Measurements from ENCODE around the gene PDCD1LG2.

Gene PDCD1LG2

GRCh38 chr9:5582835-5583195 lies 72.5 kb downstream of the PDCD1LG2 start:
- TF ChIP-seq GATA2 (IDR thresholded peaks at IDR 0.05; ENCODE audit: low read depth, low read length), result no peak
- TF ChIP-seq GATA3 (IDR thresholded peaks at IDR 0.05; ENCODE audit: low read depth, low read length), result no peak

DNA sequence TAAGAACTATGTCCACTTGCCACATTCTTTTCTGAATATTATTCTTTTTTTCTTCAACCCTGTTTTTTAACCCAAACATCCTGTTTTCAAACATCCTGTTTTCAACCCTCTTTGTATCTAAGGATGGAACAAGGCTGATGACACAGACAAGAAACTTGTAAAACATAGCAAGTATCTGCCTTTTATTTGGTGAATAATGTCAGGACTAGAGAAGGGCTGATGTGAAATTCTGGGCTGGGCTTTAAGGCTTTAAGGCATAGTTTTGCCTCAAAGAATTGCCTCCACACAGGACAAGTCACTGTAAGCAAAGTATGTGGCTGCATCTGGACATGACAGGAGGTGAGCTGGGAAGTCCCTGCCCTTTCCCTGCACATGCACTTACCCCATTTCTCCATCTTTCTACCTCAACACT lies 76.1 kb downstream of the PDCD1LG2 start:
- TF ChIP-seq GATA3 (IDR thresholded peaks at IDR 0.05; ENCODE audit: low read depth, low read length), result no peak
- no peak for TF ChIP-seq GATA2 (IDR thresholded peaks at IDR 0.05; ENCODE audit: low read depth, low read length)

- no peak for TF ChIP-seq GATA3 (IDR thresholded peaks at IDR 0.05; ENCODE audit: low read depth, low read length)
- no peak for TF ChIP-seq GATA2 (IDR thresholded peaks at IDR 0.05; ENCODE audit: low read depth, low read length)
These were observed 76.7 kb downstream of the PDCD1LG2 start for GRCh38 chr9:5587024-5587423.

DNA sequence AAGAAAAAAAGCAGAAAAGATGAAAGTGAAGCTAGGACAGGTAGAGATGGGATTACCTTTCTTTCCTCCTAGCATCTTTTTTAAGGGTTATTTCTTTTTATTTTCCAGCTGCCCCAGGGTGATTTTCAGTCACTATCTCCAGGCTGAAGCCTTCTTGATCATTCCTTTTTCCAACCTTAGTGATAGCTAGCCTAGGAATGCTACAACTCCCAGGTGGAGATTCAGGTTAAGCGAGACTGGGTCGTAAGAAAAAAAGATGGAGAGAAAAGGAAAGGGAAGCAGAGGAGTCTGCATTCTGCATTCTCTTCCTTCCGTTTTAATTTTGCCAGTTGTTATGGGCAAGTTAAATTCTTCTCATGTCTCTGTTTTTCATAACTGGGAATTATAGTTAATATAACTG lies 81.9 kb downstream of the PDCD1LG2 start:
- TF ChIP-seq GATA2 (IDR thresholded peaks at IDR 0.05; ENCODE audit: low read depth, low read length), result no peak
- TF ChIP-seq GATA3 (IDR thresholded peaks at IDR 0.05; ENCODE audit: low read depth, low read length), result no peak

DNA sequence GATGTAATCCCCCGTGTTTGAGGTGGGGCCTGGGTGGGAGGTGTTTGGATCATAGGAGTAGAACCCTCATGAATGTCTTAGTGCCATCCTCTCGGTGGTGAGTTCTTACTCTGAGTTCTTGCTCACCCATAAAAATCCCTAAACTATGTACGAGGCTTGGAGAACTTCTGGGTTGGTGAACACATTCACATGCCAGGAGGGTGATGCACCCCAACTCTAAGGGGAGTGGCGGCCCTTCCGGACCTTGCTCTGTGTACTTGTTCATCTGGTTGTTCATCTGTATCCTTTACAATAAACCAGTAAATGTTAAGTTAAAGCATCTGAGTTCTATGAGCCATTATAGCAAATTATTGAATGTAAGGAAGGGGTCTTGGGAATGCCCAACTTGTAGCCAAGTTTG lies 82.6 kb downstream of the PDCD1LG2 start:
- TF ChIP-seq GATA3 (IDR thresholded peaks at IDR 0.05; ENCODE audit: low read depth, low read length), result no peak
- TF ChIP-seq GATA2 (IDR thresholded peaks at IDR 0.05; ENCODE audit: low read depth, low read length), result no peak

DNA sequence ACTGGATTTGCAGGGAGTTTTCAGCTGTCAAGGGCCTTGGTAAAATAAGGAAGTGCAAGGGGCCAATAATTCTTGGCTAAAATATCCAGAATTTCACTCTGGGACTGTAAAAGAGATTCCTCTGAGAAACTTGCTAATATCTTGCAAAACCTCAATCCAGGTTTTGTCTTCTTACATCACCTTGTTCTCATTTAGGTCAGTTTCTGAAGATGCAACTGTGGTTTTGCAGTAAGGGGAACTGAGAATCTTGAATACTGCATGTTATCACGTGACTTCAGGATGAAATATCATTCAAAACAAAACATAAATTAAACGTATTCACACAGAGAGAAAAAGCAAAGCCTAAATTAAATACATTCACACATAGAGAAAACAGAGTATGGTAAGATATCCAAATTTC lies 83.6 kb downstream of the PDCD1LG2 start:
- no peak for TF ChIP-seq GATA3 (IDR thresholded peaks at IDR 0.05; ENCODE audit: low read depth, low read length)
- TF ChIP-seq GATA2 (IDR thresholded peaks at IDR 0.05; ENCODE audit: low read depth, low read length), result no peak

GRCh38 chr9:5596173-5596572 lies 85.8 kb downstream of the PDCD1LG2 start:
- TF ChIP-seq GATA2 (IDR thresholded peaks at IDR 0.05; ENCODE audit: low read depth, low read length), result no peak

DNA sequence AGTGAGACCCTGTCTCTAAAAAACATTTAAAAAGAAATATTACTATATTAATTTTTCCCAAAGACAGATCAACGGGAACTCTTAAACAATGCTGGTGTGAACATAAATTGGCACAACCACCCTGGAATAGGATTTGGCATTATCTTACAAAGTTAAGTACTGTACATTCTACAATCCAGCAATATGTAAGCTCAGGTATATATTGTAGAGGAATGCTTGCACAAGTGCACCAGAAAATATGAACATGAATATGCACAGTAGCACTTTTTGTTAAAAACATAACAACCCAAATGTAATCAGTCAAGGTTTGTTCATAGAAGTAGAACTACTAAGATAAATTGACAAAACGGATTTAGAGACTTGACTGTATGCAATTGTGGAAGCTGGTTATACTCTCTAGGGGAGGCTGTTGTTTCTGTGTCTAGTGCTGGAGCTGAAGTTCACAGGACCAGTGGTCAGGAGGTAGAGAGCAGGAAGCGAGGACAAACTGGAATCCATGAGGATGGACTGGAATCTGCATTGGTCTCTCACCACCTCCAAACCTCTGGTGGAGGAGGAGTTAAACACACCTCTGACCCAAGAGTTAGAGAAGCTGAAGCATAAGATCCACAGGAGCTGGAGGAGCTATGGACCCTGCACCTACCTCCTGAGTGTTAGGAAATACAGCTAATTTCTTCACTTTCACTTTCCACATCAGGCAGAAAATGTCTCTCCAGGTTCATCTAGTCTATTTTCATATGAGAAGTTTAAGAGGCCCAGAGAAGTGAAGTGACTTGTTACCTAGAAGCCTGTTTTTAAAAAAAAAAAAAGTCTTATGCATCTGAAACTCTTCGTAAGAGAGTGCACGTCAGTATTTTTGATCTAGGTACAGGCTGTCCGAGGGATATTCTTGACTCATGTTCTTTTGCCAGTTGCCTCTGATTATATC lies 98.2 kb downstream of the PDCD1LG2 start:
- TF ChIP-seq GATA3 (IDR thresholded peaks at IDR 0.05; ENCODE audit: low read depth, low read length) (no peak), GATA2 (IDR thresholded peaks at IDR 0.05; ENCODE audit: low read depth, low read length) (no peak)

DNA sequence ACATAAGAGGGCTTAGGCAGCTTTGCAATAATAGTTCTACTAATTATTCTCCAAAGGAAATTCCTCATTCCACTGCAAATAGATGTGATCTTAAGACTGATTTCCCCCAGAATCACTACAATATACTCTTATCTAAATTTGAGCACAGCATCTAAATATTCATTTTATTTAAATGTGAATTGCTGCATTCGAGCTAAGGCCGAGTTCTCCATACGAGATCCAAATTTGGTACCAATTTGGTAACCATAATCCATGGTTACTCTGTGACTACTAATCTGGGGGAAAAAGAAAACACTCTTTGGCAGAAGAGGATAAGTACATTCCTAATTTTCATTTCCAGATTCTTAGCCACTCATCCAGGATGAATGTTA lies 98.9 kb downstream of the PDCD1LG2 start:
- TF ChIP-seq GATA2 (IDR thresholded peaks at IDR 0.05; ENCODE audit: low read depth, low read length) (no peak), GATA3 (IDR thresholded peaks at IDR 0.05; ENCODE audit: low read depth, low read length) (no peak)

DNA sequence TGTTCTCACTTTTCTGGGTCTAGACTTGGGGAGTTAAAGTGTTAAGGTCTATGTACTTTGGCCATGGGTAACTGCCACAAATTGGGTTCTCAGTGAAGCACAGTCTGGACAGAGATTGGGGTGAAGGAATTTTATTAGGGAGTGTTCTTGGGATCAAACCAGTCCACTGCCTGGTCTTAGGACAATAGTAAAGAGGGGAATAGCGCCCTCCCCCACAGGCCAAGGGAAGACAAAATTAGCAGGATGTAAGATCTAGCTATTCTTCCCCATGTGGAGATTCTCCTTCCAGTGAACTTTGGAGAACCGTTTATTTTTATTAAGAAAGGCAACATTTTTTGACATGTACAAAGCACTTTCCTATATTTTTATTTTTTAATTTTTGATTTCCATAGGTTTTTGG lies 100.2 kb downstream of the PDCD1LG2 start:
- TF ChIP-seq GATA3 (IDR thresholded peaks at IDR 0.05; ENCODE audit: low read depth, low read length) (no peak), GATA2 (IDR thresholded peaks at IDR 0.05; ENCODE audit: low read depth, low read length) (no peak)

DNA sequence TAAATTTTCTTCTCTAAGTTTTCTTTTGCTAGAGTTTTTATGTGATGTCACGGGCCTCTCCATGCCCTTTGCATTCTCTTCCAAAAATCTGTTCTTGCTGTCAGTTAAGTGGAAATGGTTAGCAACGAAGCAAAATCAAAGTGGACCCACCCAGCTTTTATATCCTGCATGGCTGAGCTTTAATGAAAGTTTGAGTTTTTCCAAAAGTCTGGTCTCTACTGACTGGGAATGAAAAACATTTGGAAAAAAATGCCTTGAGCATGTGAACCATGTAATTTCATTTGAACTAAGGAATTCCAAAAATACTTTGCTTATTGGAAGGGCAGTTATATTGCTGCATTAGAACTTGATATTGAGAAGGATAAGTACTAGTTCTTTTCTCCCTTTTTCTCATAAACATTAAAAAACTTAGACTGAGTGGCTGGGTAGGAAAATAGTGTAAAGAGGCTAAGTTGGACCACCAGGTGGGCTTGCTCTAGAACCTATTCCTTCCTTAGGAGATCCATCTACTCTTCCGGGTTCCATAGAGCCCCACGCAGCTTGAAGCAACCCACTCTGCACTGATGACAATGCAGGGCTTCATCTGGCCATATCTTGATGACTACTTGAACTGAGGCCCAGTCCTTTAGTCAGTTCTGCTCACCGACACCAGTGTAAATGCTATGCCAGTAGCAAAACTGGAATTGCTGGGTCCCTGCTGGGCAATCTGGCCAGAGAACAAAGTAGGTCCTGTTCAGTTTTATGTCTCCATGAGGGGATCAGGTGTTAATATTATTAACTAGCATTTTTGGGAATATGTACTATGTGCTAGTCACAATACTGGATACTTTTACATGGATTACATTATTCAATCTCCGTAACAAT lies 101.2 kb downstream of the PDCD1LG2 start:
- TF ChIP-seq GATA2 (IDR thresholded peaks at IDR 0.05; ENCODE audit: low read depth, low read length) (no peak), GATA3 (IDR thresholded peaks at IDR 0.05; ENCODE audit: low read depth, low read length) (no peak)

- TF ChIP-seq GATA3 (IDR thresholded peaks at IDR 0.05; ENCODE audit: low read depth, low read length) (no peak), GATA2 (IDR thresholded peaks at IDR 0.05; ENCODE audit: low read depth, low read length) (no peak)
These were observed 101.8 kb downstream of the PDCD1LG2 start for GRCh38 chr9:5612185-5612530.

GRCh38 chr9:5614192-5614591 lies 103.9 kb downstream of the PDCD1LG2 start:
- no peak for TF ChIP-seq GATA3 (IDR thresholded peaks at IDR 0.05; ENCODE audit: low read depth, low read length)

GRCh38 chr9:5614985-5615384 lies 104.7 kb downstream of the PDCD1LG2 start:
- TF ChIP-seq GATA3 (IDR thresholded peaks at IDR 0.05; ENCODE audit: low read depth, low read length), result no peak
- no peak for TF ChIP-seq GATA2 (IDR thresholded peaks at IDR 0.05; ENCODE audit: low read depth, low read length)

GRCh38 chr9:5617749-5618148 lies 107.4 kb downstream of the PDCD1LG2 start:
- TF ChIP-seq GATA3 (IDR thresholded peaks at IDR 0.05; ENCODE audit: low read depth, low read length), result no peak
- no peak for TF ChIP-seq GATA2 (IDR thresholded peaks at IDR 0.05; ENCODE audit: low read depth, low read length)

All from SH-SY5Y (cell line).